T-helper 1 cell treated with Interleukin-12 subunit alpha and Interleukin-12 subunit beta and Interleukin-4 antibody, amounts not matched to agents 30 μg/mL and 1 μg/mL, for 36 hours (primary cell): Measurements from ENCODE around the gene PLIN3.
A peak's percentile ranks its signal among the peaks of the same experiment; 100 is the strongest.
"Not testable (repeated sequence)": the region's sequence is repeated elsewhere in the genome, so short reads cannot be mapped to it uniquely, and the experiment has no call there.

ENCODE experiments used
- H3K27ac Mint-ChIP-seq: one replicate; pipeline ENCODE4 v1.8.0; 2021; ENCODE audit warnings: mild to moderate bottlenecking, mixed read lengths
- H3K27me3 Mint-ChIP-seq: one replicate; pipeline ENCODE4 v1.8.0; 2021; ENCODE audit warnings: low read depth, mixed read lengths
- H3K36me3 Mint-ChIP-seq: one replicate; pipeline ENCODE4 v1.8.0; 2021; ENCODE audit warnings: low read depth, mixed read lengths
- H3K4me1 Mint-ChIP-seq: one replicate; pipeline ENCODE4 v1.8.0; 2021; ENCODE audit warnings: low read depth, mixed read lengths
- H3K4me3 Mint-ChIP-seq: one replicate; pipeline ENCODE4 v1.8.0; 2021; ENCODE audit warnings: mild to moderate bottlenecking, moderate library complexity, mixed read lengths
- H3K9me3 Mint-ChIP-seq: one replicate; pipeline ENCODE4 v1.8.0; 2021; ENCODE audit warnings: mixed read lengths

The PLIN3 gene

GRCh38 chr19:4793278-4793677 is 74.2 kb downstream of the PLIN3 start:
- not testable (repeated sequence) for H3K9me3 Mint-ChIP-seq, H3K27me3 Mint-ChIP-seq, H3K27ac Mint-ChIP-seq
- Mint-ChIP-seq H3K4me1 (peaks cover 12% of the 10 kb centered on the region), H3K36me3 (peaks cover 12% of the 10 kb centered on the region), H3K4me3 (peak overlapping the region; percentile 82)

GRCh38 chr19:4792866-4793195 is 74.6 kb downstream of the PLIN3 start:
- H3K36me3 Mint-ChIP-seq = peaks cover 12% of the 10 kb centered on the region
- H3K4me1 Mint-ChIP-seq = peaks cover 12% of the 10 kb centered on the region
- H3K9me3 Mint-ChIP-seq, H3K27me3 Mint-ChIP-seq, H3K27ac Mint-ChIP-seq: not testable (repeated sequence)
- H3K4me3 Mint-ChIP-seq = peak overlapping the region; percentile 82

- H3K9me3 Mint-ChIP-seq, H3K27me3 Mint-ChIP-seq: not testable (repeated sequence)
- peaks cover 12% of the 10 kb centered on the region for H3K36me3 Mint-ChIP-seq
- H3K4me3 Mint-ChIP-seq = peak overlapping the region; percentile 82
- H3K4me1 Mint-ChIP-seq = peaks cover 12% of the 10 kb centered on the region
- H3K27ac Mint-ChIP-seq = peak overlapping the region; percentile 62
Measured at GRCh38 chr19:4792019-4792865, 75.2 kb downstream of the PLIN3 start.

GRCh38 chr19:4791183-4792018 is 76.1 kb downstream of the PLIN3 start, which contains the start of gene FEM1A:
TSS of gene FEM1A (plus strand) at chr19:4791734. CDS start at chr19:4791855, 121 bp downstream.
- H3K9me3 Mint-ChIP-seq = no peaks in the 10 kb centered on the region
- peak within 1 kb of the TSS; percentile 83 for H3K27ac Mint-ChIP-seq
- peak within 1 kb of the TSS; percentile 82 for H3K4me3 Mint-ChIP-seq
- H3K4me1 Mint-ChIP-seq = peaks cover 8% of the 10 kb centered on the region
- H3K27me3 Mint-ChIP-seq = no peaks in the 10 kb centered on the region
- H3K36me3 Mint-ChIP-seq = peaks cover 8% of the 10 kb centered on the region
